Activated naive CD4-positive, alpha-beta T cell treated with anti-CD3 and anti-CD28 coated beads for 36 hours (primary cell): ENCODE measurements around the gene SLC33A1. TPM values are rescaled to one million over a fixed set of nuclear protein-coding genes. Genes with fewer than 3 reads are reported as not detected.
A peak's percentile ranks its signal among the peaks of the same experiment; 100 is the strongest.
"Not testable (repeated sequence)": the region's sequence is repeated elsewhere in the genome, so short reads cannot be mapped to it uniquely, and the experiment has no call there.

ENCODE experiments used
- CTCF ChIA-PET: fragments of 350-600 bp; sonication (Branson Sonifier 250); formaldehyde crosslinking; loops from one replicate; lab custom pipeline; 2021; ENCODE audit warnings: antibody characterized with exemption; lab: Charles Lee
- DNase-seq: peaks from one replicate; pipeline ENCODE4 v3.0.0-alpha.2; 2020
- H3K27ac Mint-ChIP-seq: one replicate; pipeline ENCODE4 v1.8.0; 2021; ENCODE audit warnings: mild to moderate bottlenecking, mixed read lengths
- H3K27me3 Mint-ChIP-seq: one replicate; pipeline ENCODE4 v1.8.0; 2021; ENCODE audit warnings: low read depth, mixed read lengths
- H3K36me3 Mint-ChIP-seq: one replicate; pipeline ENCODE4 v1.8.0; 2021; ENCODE audit warnings: low read depth, mixed read lengths
- H3K4me1 Mint-ChIP-seq: one replicate; pipeline ENCODE4 v1.8.0; 2021; ENCODE audit warnings: low read depth, mixed read lengths
- H3K4me3 Mint-ChIP-seq: one replicate; pipeline ENCODE4 v1.8.0; 2021; ENCODE audit warnings: mild to moderate bottlenecking, moderate library complexity, mixed read lengths
- H3K9me3 Mint-ChIP-seq: one replicate; pipeline ENCODE4 v1.8.0; 2021; ENCODE audit warnings: mixed read lengths
- intact Hi-C: fragments of 100-400 bp; cut with micrococcal nuclease; formaldehyde crosslinking; loops from one replicate; pipeline ENCODE4 v1.15.1; 2023
- total RNA-seq, 2 experiments: library from RNA; stranded (reverse); gene quantifications; one replicate each; pipeline ENCODE4 v1.2.3, GENCODE V29; 2021

The SLC33A1 gene
- total RNA-seq, 2 experiments from 2014 or later, result 14.7 to 15.2 TPM

GRCh38 chr3:155813224-155813623, 41.0 kb downstream of the SLC33A1 start:
- H3K4me1 Mint-ChIP-seq, H3K27ac Mint-ChIP-seq, DNase-seq, H3K36me3 Mint-ChIP-seq, intact Hi-C loops, H3K27me3 Mint-ChIP-seq, CTCF ChIA-PET, H3K4me3 Mint-ChIP-seq, H3K9me3 Mint-ChIP-seq: not testable (repeated sequence)

- Mint-ChIP-seq H3K36me3 (no peaks in the 10 kb centered on the region), H3K4me1 (peaks cover 14% of the 10 kb centered on the region), H3K4me3 (no peak overlapping the region), H3K27me3 (no peaks in the 10 kb centered on the region), H3K27ac (no peak overlapping the region), H3K9me3 (no peaks in the 10 kb centered on the region)
- no peak for DNase-seq
- CTCF ChIA-PET, result no interaction called here
- intact Hi-C loops, result no loop called here
These were observed 45.0 kb downstream of the SLC33A1 start for GRCh38 chr3:155809181-155809580.

- H3K27ac Mint-ChIP-seq, result no peak overlapping the region
- no peak overlapping the region for H3K4me3 Mint-ChIP-seq
- intact Hi-C loops, result loop anchor here (2.0 kb wide), 2 partner anchors 63 to 187 kb away; partner anchors contain the start of gene PLCH1
- H3K27me3 Mint-ChIP-seq, result no peaks in the 10 kb centered on the region
- no peak for DNase-seq
- CTCF ChIA-PET, result no interaction called here
- H3K4me1 Mint-ChIP-seq, result peaks cover 15% of the 10 kb centered on the region
- H3K9me3 Mint-ChIP-seq, result no peaks in the 10 kb centered on the region
- peaks cover 4% of the 10 kb centered on the region for H3K36me3 Mint-ChIP-seq
These were observed 46.4 kb downstream of the SLC33A1 start for GRCh38 chr3:155807823-155808222.

GRCh38 chr3:155805802-155806618, 48.2 kb downstream of the SLC33A1 start, which contains the start of gene C3orf33:
TSS of gene C3orf33 (minus strand) at chr3:155806278. CDS start at chr3:155806252, 26 bp downstream.
- H3K4me3 Mint-ChIP-seq, result peak within 1 kb of the TSS; percentile 85
- CTCF ChIA-PET, result interaction anchor here (0.6 to 2.8 kb wide), 50 partner anchors 9 to 211 kb away, joined by 3 to 32 read pairs (median 4); partner anchors contain the start of genes GMPS, PLCH1 and SLC33A1
- H3K4me1 Mint-ChIP-seq, result peaks cover 15% of the 10 kb centered on the region
- DNase-seq, result peak; percentile 78
- peaks cover 11% of the 10 kb centered on the region for H3K36me3 Mint-ChIP-seq
- no peaks in the 10 kb centered on the region for H3K9me3 Mint-ChIP-seq
- intact Hi-C loops, result loop anchor here (1.0 to 2.0 kb wide), 5 partner anchors 48 to 189 kb away; partner anchors contain the start of genes GMPS, PLCH1 and SLC33A1
- peak within 1 kb of the TSS; percentile 58 for H3K27ac Mint-ChIP-seq
- H3K27me3 Mint-ChIP-seq, result no peaks in the 10 kb centered on the region

- peak overlapping the region; percentile 85 for H3K4me3 Mint-ChIP-seq
- no peak for DNase-seq
- CTCF ChIA-PET, result interaction anchor here (0.6 to 2.8 kb wide), 40 partner anchors 10 to 202 kb away, joined by 3 to 32 read pairs (median 5); partner anchors contain the start of genes GMPS, PLCH1 and SLC33A1
- peak overlapping the region; percentile 58 for H3K27ac Mint-ChIP-seq
- no peaks in the 10 kb centered on the region for H3K27me3 Mint-ChIP-seq
- peaks cover 15% of the 10 kb centered on the region for H3K4me1 Mint-ChIP-seq
- intact Hi-C loops, result no loop called here
- H3K9me3 Mint-ChIP-seq, result no peaks in the 10 kb centered on the region
- peaks cover 13% of the 10 kb centered on the region for H3K36me3 Mint-ChIP-seq
These were observed 48.9 kb downstream of the SLC33A1 start for GRCh38 chr3:155805204-155805801.

- intact Hi-C loops, result no loop called here
- H3K27me3 Mint-ChIP-seq, result no peaks in the 10 kb centered on the region
- peaks cover 15% of the 10 kb centered on the region for H3K4me1 Mint-ChIP-seq
- DNase-seq, result no peak
- H3K9me3 Mint-ChIP-seq, result no peaks in the 10 kb centered on the region
- CTCF ChIA-PET, result no interaction called here
- H3K27ac Mint-ChIP-seq, result no peak overlapping the region
- H3K36me3 Mint-ChIP-seq, result peaks cover 22% of the 10 kb centered on the region
- H3K4me3 Mint-ChIP-seq, result no peak overlapping the region
These were observed 49.9 kb downstream of the SLC33A1 start for GRCh38 chr3:155804323-155804722.

- intact Hi-C loops, result no loop called here
- CTCF ChIA-PET, result no interaction called here
- peaks cover 50% of the 10 kb centered on the region for H3K36me3 Mint-ChIP-seq
- no peaks in the 10 kb centered on the region for H3K27me3 Mint-ChIP-seq
- DNase-seq, result no peak
- H3K27ac Mint-ChIP-seq, result no peak overlapping the region
- no peak overlapping the region for H3K4me3 Mint-ChIP-seq
- H3K9me3 Mint-ChIP-seq, result peaks cover 10% of the 10 kb centered on the region
- peaks cover 6% of the 10 kb centered on the region for H3K4me1 Mint-ChIP-seq
These were observed 61.7 kb downstream of the SLC33A1 start for GRCh38 chr3:155792532-155792931.

- Mint-ChIP-seq H3K27me3 (no peaks in the 10 kb centered on the region), H3K36me3 (peaks cover 39% of the 10 kb centered on the region), H3K4me3 (no peak overlapping the region), H3K27ac (no peak overlapping the region), H3K4me1 (peaks cover 11% of the 10 kb centered on the region), H3K9me3 (peaks cover 10% of the 10 kb centered on the region)
- DNase-seq, result peak; percentile 15
- CTCF ChIA-PET, result no interaction called here
- intact Hi-C loops, result no loop called here
These were observed 63.0 kb downstream of the SLC33A1 start for GRCh38 chr3:155791190-155791589.

DNA sequence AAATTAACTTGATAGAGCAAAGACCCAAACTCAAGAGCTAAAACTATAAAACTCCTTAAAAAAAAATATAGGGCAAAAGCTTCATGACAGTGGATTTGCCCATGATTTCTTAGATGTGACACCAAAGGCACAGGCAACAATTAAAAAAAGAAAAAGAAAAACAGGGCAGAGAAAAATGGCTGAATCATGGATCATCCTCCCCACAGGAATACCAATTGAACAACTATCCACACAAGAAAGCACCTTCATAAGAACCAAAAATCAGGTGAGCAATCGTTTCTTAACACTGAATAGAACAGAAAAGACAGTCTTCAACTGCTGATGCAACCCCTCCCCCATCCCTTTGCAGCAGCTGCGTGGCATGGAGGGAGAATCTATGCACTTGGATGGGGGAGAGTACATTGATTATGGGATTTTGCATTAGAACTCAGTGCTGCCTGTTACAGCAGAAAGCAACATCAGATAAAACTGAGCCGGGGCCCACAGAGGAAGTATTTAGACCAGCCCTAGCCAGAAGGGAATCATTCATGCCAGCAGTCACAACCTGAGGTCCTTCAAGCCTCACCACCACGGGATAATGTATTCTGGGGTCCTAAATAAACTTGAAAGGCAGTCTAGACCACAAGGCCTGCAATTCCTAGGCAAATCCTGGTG, 63.8 kb downstream of the SLC33A1 start:
- Mint-ChIP-seq H3K27ac (no peak overlapping the region), H3K4me1 (peaks cover 19% of the 10 kb centered on the region), H3K4me3 (no peak overlapping the region), H3K9me3 (peaks cover 10% of the 10 kb centered on the region), H3K27me3 (no peaks in the 10 kb centered on the region), H3K36me3 (peaks cover 37% of the 10 kb centered on the region)
- intact Hi-C loops, result no loop called here
- CTCF ChIA-PET, result no interaction called here
- DNase-seq, result no peak

DNA sequence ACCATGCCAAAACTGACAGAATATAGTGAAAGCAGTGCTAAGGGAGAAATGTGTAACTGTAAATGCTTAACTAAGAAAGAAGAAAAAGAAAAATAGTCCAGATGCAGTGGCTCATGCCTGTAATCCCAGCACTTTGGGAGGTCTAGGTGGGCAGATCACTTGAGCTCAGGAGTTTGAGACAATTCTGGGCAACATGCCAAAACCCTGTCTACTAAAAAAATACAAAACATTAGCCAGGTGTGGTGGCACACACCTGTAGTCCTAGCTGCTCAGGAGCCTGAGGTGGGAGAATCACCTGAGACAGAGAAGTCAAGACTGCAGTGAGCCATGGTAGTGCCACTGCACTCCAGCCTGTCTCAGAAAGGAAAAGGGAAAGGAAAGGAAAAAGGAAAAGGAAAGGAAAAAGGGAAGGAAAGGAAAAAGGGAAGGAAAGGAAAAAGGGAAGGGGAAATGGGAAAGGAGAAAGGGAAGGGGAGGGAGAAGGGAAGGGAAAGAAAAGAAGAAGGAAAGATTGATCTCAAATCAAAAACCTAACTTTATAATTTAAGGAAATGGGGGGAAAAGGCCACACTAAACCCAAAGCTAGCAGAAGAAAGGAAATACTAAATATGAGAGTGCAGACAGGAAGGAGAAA, 68.4 kb downstream of the SLC33A1 start:
- CTCF ChIA-PET, result no interaction called here
- peaks cover 29% of the 10 kb centered on the region for H3K36me3 Mint-ChIP-seq
- H3K4me1 Mint-ChIP-seq, result peaks cover 20% of the 10 kb centered on the region
- no peak for DNase-seq
- intact Hi-C loops, result no loop called here
- H3K4me3 Mint-ChIP-seq, result no peak overlapping the region
- H3K27ac Mint-ChIP-seq, result no peak overlapping the region
- no peaks in the 10 kb centered on the region for H3K27me3 Mint-ChIP-seq
- peaks cover 7% of the 10 kb centered on the region for H3K9me3 Mint-ChIP-seq

DNA sequence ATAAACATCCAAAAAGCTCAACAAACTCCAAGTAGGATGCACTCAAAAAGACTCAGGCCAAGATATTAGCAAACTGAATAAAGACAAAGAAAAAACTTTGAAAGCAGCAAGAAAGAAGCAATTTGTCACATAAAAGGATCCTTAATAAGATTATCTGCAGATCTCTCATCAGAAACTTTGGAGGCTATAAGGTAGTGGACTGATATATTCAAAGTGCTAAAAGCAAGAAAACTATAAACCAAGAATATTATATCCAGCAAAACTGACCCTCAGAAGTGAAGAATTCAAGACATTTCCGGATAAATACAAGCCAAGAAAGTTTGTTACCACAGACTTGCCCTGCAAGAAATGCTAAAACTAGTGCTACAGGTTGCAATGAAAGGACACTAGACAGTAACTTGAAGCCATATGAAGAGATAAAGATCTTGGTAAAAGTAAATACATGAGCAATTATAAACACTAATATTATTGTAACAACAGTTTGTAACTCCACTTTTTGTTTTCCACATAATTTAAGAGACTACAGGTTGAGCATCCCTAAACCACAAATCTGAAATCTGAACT, 71.8 kb downstream of the SLC33A1 start:
- H3K36me3 Mint-ChIP-seq, result peaks cover 31% of the 10 kb centered on the region
- H3K4me1 Mint-ChIP-seq, result peaks cover 15% of the 10 kb centered on the region
- CTCF ChIA-PET, result no interaction called here
- no peak overlapping the region for H3K4me3 Mint-ChIP-seq
- no peaks in the 10 kb centered on the region for H3K27me3 Mint-ChIP-seq
- intact Hi-C loops, result no loop called here
- no peak for DNase-seq
- H3K9me3 Mint-ChIP-seq, result peaks cover 7% of the 10 kb centered on the region
- H3K27ac Mint-ChIP-seq, result no peak overlapping the region
